NCI-H1930 (cell line): ENCODE results near the gene LAMA5.

ENCODE experiments used
- DNase-seq, 2 experiments: peaks; one replicate each; lab custom pipeline; 2025; lab: John Stamatoyannopoulos, UW

The LAMA5 gene

DNA sequence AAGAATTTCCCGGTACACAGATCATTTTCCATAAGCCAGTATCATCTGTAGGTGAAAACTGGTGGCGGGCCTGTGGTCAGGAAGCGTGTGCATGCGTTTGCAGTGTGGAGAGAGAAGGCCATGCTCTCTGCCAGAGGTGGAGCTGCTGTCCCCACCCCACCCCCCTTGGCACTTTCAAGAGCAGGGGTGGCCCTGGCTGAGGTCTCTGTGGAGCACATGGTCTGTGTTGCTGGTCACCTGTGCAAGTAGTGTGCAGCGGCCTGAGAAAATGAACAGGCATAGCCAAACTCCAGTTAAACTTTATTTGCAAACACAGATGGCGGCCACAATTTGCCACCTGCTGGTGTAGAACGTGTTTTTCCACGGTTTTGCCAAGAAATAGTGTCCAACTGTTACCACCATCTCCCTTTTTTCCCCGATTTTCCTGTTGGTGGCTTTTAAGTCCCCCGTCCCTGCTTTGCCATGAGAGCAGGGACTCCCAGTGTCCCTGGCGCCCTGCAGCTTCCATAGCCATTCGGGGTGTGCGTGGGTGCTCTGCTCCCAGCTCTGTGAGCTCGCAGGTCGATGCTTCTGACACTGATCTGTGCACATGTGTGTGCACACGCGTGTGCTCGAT lies 61.9 kb downstream of the LAMA5 start:
- DNase-seq: no peak

DNA sequence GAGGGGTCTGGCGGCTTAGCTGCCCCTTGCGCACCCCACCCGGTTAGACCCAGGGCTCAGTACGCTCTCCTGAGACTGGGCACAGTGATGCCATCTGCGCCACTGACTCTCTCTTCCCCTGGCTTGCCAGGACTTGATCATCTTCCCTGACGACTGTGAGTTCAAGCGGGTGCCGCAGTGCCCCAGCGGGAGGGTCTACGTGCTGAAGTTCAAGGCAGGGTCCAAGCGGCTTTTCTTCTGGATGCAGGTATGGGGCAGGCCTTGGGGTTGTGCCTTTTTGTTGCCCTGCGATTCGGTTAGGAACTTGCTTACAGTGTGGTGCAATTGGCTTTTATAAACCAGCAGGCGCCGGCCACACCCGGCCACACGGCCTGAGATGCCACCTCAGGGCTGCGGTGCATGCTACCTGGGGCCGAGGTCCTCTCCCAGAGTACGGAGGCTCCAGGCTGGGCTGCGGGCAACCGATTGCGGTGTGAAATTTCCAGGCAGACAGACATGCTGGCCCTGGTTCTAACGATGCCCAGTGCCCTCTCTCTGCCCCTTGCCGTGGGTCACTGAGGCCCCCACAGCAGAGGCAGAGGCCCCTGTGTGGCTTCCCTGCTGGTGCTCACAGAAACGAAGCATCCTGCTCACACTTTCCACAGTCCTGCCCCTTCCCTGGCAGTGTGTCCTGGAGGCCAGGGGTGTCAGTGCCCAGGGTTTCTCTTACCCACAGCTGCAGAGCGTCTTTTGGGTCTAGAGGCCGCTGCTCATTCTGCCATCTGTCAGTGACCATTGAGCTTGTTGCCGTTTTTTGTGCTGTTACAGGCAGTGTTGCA lies 62.6 kb downstream of the LAMA5 start:
- no peak for DNase-seq

DNA sequence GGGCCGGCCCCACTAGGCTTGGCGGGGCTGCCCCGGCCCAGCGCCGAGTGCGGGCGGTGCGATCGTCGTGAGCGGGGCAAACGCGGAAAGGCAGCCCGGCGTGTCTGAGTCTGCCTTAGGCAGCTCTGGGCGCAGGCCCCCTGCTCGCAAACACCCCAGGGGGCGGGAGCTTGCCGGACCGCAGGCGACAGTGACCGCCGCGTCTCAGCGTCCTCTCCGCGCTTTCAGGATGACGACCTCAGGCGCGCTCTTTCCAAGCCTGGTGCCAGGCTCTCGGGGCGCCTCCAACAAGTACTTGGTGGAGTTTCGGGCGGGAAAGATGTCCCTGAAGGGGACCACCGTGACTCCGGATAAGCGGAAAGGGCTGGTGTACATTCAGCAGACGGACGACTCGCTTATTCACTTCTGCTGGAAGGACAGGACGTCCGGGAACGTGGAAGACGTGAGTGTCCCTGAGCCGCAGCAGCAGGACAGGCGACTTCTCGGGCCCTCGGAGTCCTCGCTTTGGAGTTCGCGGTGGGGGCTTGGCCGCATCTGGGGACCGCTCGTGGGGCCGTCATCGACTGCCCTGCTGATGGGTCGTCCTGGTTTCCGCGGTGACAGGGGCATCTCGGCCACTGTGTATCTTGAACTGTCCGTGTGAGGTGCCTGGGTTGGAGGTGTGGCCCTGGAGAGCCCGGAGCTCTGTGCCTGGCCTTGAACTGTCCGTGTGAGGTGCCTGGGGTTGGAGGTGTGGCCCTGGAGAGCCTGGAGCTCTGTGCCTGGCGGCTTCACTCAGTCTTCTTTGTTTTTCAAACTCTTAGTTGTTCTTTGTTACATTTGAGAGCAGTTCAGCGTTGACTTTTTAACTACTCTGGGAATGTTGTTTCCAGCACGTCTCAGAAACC lies 63.5 kb downstream of the LAMA5 start:
- no peak for DNase-seq

DNA sequence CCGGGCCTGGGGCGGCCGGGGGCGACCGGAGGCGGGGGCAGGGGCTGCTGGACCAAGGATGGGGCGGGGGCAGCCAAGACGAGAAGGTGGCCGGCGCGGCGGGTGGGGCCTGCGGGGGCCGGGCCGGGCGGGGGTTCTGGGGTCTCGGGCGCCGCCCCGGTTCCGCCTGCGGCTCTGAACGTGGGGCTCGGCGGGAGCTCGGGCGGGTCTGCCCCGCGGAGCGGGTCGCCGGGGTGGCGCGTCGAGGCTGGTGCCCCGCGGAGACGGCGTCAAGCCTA lies 64.1 kb downstream of the LAMA5 start:
- no peak for DNase-seq

DNA sequence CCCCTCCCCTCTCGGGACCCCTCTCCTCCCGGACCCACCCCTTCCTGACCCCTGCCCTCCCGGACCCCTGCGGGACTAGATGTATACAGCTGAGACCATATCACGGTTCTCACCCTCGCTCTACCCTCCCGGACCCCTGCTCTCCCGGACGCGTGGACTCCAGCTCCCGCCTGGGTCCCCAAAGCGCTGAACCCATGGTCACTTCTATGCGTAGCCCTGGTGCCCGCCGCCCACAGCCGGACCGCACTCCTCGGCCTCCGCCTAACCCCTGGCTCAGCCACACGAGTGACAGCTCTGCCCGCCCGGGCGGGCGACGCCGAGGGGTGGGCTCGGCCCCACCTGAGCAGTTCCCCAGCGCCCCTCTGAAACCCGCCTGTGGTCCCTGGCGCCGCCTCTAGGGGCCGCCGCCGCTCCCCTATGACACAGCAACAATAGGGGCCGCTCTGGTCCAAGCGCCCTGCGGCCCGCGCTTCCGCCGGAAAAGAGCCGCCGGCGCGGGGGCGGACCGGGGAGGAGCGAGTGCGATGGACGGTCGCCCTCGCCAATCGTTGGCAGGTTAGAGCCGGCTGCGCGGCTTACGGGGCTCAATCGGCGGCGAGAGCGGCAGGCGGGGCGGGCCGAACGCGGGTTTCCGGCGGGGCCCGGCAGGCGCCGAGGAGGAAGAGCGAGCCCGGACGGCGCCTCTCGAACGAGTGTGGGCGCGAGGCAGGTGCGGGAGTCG lies 64.6 kb downstream of the LAMA5 start, which contains the start of gene ADRM1:
Gene ADRM1, plus strand, starts transcription at position 657 of the 721 bp plus-strand sequence. CDS start 572 bp downstream, outside the sequence.
- peak; percentile 96 to 99 for DNase-seq

DNA sequence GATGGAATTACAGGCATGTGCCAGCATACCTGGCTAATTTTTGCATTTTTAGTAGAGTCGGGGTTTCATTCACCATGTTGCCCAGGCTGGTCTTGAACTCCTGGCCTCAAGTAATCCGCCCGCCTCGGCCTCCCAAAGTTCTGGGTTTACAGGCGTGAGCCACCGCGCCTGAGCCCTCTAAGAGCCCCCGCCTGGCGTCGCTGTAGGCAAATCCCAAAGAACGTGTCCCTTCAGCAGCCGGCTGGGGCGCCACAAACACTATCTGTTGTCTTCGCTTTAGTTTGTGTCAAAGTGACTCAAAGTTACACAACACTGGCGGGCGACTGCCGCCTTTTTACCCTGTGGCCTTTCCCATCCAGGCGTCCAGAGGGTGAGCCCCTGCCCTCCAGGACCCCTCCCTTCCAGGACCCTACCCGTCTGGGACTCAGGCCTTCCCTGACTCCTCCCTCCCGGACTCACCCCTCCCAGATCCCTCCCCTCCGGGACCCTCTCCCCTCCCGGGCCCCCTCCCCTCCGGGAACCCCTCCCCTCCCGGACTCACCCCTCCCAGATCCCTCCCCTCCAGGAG lies 65.3 kb downstream of the LAMA5 start:
- peak; percentile 88 to 95 for DNase-seq

DNA sequence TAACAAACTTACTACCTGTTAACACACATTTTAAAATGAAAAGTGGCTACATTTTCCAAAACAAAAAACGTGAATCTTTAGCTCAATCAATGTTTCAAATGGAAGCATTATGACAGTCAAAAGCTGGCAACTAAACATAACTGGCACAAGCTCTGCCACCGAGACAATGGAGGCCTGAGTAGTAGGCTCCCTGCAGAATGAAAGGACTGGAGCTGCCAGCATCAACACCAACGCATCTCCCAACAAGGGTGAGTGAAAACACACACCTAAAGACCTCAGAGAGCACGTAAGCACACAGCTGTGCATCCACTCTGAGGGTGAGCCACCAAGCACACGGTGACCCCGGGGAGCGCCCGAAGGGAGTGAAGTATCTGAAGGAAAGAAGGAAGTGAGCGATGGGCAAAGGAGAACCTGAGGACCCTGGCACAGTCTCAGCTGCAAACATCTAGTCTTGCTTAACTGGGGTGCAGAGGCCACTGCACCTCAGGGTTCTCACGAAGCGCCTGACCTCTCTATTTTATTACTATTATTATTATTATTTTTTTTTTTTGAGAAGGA lies 65.9 kb downstream of the LAMA5 start:
- DNase-seq: no peak

DNA sequence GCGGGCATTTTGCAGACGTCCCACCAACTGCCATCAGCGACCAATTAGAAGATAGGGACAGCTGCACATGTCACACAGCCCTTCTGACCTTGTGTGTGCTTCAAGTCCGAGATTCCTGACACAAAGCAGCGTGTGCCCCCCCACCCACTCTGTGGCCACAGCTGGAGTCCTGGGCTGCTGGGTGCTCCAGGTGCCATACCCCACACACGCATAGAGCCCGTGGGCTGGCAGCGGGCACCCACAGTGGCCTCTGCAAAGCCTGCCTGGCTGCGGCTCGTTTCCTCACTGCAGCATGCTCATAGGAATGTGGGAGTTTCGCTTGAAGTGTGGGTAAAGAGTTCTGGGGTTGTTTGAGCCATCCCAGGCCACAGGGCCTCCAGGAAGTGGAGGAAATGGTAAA lies 66.8 kb downstream of the LAMA5 start:
- no peak for DNase-seq

DNA sequence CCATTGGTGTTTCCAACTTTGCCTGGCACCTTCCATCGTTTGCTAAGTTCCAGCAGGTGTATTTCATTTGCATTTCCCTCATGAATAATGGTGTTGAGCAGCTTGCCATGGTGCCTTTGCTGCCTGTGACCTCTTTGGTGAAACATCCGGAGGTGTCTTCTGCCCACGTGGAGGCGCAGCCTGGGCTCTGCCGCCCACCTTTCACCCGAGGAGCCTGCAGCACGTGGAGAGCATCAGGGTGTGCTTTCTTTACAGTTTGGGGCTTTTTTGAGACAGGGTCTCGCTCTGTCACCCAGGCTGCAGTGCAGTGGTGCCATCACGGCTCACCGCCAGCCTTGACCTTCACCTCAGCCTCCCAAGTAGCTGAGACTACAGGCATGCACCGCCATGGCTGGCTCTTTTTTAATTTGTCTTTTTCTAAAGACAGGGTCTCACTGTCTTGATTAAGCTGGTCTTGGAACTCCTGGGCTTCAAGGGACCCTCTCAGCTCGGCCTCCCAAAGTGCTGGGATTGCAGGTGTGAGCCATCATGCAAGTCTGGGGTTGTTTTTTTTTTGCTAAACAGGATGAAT lies 67.4 kb downstream of the LAMA5 start:
- no peak for DNase-seq

DNA sequence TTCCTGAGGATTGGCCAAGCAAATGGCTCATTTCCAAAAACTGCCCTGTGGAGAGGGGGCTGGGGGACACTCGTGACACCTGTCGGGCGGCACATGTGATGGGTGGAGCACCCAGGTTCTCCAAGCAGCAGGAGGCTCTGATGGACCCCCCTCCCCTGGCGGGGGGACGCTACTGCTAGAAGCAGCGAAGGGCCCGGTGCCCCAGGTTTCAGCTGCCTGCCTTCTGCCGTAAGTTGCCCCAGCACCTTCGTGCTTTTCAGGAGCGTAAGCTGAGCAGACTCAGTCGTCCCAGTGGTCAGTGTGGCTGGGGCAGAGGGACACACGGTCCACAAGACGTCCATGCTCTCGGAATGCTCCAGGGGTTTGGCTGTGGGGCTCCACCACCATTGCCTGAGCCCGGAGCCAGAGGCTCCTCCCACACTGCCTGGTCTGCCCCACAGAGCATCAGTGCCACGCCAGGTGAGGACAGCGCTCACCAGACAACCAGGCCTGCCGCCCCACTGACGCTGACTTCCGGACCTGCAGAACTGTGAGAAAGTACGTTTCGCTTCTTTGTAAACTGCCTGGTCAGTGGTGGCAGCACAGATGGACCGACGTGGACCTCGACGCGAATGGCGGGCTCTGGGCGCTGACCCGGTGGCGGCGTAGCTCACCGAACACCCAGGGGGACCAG lies 68.4 kb downstream of the LAMA5 start:
- DNase-seq: no peak

DNA sequence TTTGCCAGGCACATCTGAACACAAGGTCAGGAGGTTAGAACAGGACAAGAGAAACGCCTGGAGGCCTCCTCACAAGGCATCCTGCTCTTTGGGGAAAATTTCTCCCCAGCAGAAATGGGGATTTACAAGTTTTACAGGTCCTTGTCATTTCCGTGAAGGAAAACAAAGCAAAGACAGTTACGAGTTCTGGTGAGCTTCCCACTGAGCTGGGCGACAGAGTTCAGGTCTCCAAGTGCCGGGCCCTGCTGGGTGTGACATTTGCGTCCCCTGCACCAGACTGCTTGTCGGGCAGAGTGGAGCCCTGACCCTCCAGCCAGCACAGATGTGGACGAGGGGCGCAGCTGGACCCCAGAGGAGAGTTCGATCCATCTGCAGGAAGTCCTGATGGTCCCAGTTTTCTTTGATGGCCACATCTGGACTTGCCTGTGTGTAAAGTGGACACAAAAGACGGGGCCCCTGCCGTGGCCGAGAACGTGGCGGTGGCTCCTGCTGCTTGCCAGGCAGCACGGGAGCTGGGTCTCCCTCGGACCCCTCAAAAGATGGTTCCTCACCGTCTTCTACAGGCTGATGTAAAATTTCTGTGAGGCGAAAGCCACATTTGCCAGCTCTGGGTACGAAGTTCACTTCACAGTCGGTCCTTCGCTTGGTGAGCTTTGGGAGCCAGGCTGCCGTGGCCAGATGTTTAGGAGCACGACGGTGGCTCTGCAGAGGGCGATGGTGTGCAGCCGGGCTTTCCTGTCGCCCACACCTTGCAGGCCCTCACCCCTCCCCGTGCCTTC lies 69.5 kb downstream of the LAMA5 start:
- DNase-seq: no peak

DNA sequence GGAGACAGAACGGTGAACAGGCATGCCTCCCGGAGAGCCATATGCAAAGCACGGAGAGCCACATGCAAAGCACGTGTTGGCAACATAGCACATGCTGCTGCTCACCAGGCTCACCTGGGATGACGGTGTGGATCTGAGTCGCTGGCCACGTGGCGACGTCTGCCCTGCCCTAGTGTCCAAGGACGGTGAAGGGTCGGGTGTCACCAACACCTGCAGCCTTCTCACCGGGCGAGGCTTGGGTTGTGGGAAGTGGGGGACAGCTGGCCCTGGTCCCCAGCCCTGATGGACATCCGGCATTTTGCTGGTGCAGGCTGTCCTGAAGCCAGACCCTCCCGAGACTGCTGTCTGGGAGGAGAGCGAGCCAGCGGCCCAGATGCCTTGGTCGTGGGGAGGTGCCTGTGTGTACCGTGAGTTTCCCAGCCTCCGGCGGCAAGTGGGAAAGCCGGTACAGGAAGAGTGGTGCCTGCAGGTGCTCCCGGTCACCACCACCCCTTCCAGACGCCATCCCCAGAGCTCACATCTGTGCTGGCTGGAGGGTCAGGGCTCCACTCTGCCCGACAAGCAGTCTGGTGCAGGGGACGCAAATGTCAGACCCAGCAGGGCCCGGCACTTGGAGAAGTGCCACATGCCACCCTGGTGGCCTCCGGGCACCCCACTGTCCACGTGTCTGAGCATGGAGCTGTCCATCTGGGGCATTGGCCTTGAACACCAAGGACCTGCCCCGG lies 70.2 kb downstream of the LAMA5 start:
- no peak for DNase-seq

DNA sequence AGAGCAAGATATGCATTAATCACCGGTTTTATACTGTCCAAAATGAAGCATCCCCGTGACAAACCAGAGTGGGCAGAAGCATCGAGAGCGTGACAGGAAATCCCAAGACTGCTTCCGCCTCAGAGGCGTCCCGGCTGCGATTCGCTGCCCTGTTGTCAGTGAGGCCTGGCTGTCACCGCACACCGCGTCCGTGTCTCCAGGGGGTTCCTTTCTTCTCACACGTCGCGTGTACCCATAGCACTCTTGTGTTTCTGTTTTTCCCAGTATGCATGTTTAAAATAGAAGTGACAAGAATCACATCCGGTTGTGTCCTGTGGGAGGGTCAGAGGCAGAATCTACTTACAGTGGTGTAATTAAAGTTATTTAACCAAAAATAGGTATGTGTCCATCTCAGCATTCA lies 72.6 kb downstream of the LAMA5 start:
- no peak for DNase-seq

DNA sequence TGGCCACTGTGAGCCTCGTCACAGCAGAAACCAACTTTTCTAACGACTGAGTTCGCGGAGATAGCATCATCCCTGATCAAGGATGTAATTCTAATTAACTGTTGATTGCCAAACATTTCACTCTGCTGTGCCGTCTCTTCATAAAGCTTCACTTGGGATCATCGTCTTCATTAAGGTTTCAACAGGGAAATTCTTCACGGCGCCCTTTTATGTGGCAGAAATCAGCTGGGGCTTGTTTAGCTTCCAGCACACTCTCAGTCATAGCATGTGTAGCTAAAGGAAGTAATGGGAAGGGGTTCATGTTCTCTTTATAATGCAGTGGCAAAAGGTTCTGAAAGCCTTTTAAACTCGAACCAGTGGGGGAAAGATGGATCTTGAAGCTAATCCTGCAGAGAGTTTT lies 73.2 kb downstream of the LAMA5 start:
- DNase-seq: no peak

DNA sequence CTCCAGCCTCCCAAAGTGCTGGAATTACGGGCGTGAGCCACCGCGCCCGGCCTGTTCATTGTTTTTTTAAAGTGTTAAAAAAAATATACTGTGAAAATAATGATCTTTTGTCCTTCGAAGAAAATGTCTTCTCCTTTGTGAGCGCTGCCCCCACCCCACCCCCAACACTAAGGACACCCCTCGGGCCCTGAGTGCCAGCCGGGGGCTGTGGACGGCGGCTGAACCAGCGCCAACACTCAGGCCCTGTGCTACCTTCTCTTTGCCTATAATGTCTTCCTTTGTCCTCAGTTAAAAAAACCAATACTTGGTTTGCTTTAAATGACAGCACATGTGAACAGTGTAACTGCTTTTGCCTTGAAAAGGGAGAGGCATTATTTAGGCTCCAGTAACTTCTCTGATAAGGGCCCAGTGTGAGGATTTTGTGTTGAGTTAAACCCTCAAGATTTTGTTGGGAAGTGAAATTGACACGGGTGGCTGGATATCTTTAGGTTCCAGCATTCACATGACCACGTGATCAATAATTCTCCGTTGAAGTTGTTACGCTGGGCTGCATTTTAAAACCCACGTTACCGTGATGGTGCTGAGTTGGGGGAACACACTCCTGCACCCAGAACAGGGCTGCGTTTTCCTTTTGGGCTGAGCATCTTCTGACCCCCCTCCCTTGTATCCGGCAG lies 73.9 kb downstream of the LAMA5 start:
- no peak for DNase-seq

DNA sequence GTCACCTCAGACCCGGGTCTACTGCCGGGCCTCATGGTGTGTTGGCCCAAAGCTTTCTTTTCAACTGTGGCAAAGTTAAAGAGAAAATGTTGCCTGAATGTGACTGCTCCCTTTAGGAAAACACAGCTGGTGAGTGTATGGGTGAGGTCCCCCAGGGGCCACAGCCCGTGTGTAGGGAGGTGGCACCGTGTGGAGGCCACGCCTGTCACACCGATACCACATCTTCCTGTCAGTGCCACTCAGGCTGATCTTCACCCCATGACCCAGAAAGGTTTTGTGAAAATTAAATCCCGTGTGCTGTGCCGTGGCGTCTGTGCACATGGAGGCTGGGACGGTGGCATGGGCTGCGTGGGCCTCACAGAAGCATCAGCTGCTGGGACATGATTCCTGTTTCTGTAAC lies 75.0 kb downstream of the LAMA5 start:
- no peak for DNase-seq

DNA sequence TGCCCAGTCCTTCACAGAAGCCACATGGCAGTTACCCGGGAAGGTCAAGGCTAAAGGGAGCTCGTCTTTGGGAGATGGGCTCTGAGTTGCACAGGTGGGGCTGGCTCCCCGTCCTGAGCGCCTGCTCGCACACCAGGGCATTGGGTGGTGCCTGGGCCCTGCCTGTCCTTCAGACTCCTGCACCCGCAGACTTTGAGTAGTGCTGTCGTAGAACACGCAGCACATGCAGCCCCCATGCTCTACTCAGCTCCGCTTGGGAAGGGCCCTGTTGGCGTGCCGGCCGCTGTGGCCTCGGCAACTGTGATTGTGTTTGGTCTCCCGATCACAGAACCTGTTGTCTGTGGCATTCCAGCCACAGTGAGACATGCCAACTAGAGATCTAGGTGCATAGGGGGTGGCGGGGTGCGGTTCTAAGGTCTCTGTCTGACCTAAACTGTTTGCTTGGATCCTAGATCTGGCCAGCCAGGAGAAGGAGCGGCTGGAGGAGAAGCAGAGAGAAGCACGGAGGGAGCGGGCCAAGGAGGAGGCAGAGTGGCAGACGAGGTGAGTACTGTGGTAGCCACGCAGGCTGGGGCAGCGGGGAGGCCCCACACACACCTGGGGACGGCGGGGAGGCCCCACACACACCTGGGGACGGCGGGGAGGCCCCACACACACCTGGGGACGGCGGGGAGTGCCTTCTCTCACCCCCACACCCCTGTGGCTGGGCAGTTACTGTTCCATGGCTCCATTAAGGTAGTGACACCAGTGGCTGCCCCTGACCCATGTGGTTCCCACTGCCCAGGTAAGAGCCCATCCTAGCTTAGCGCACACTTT lies 75.7 kb downstream of the LAMA5 start:
- no peak for DNase-seq

DNA sequence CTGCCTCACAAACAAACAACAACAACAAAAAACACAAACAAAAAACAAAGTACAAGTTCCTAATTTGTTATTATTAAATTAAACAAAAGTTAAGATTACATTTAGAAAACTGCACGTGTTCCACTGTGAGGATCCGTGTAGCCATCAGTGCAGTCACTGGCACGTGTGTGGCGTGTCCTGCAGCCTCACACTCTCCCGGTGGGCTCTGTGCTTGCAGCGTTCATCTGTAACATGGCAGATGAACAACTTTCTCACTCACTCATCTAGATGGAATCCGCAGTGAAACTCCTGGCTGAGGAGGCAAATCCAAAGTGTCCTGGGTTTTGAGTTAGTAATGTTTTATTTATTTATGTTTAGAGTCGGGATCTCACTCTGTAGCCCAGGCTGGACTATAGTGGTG lies 77.2 kb downstream of the LAMA5 start:
- no peak for DNase-seq
